WERI-Rb-1 (cell line): Measurements from ENCODE around the gene PUM1.

Source experiments
- DNase-seq: peaks from one replicate; pipeline ENCODE4 v3.0.0-alpha.2; 2020
- H3K27ac ChIP-seq: fragments of 250-450 bp; sonication (Bioruptor Pico); 2 replicates; pipeline ENCODE4 v1.5.1; 2020; ENCODE audit warnings: mild to moderate bottlenecking, moderate library complexity
- H3K27me3 ChIP-seq: fragments of 250-450 bp; sonication (Bioruptor Pico); 2 replicates; pipeline ENCODE4 v1.5.1; 2021; ENCODE audit warnings: mild to moderate bottlenecking, low read depth, moderate library complexity; ENCODE audit not compliant: insufficient read depth, severe bottlenecking
- H3K36me3 ChIP-seq: fragments of 250-450 bp; sonication (Bioruptor Pico); 2 replicates; pipeline ENCODE4 v1.5.1; 2020; ENCODE audit warnings: mild to moderate bottlenecking, moderate library complexity
- H3K4me3 ChIP-seq: 2 replicates; pipeline ENCODE4 v1.5.1; 2011; ENCODE audit warnings: low read depth, mild to moderate bottlenecking, control low read depth, low read length
- H3K9me3 ChIP-seq: fragments of 250-450 bp; sonication (Bioruptor Pico); 2 replicates; pipeline ENCODE4 v1.5.1; 2021; ENCODE audit warnings: mild to moderate bottlenecking, moderate library complexity; ENCODE audit not compliant: severe bottlenecking
- TF ChIP-seq, protein P1 (sequence below): IDR thresholded peaks from 2 replicates; pipeline ENCODE4 v1.5.1; 2011; ENCODE audit warnings: low read depth, mild to moderate bottlenecking, control low read depth, inconsistent platforms, low read length

Gene PUM1

DNA sequence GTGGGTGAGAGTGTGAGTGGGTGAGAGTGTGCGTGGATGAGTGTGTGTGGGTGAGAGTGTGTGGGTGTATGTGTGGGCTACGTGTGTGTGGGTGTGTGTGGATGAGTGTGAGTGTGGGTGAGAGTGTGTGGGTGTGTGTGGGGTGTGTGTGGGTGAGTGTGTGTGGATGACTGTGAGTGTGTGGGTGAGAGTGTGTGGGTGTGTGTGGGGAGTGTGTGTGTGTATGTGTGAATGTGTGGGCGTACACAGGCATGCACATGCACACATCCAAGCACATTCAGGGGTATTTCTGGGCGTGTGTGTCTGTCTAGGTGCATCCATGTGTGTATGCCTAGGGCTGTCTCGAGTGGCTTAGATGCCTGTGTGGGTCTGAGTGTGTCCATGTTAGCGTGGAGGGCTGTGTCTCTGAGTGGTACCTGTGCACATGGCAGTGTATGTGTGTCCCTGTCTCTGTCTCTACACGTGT is 171.0 kb downstream of the PUM1 start:
- no peak for DNase-seq
- Histone ChIP-seq H3K27ac (no peak overlapping the region), H3K9me3 (no peaks in the 10 kb centered on the region), H3K4me3 (no peak overlapping the region), H3K27me3 (no peaks in the 10 kb centered on the region), H3K36me3 (no peaks in the 10 kb centered on the region)
- TF ChIP-seq, protein P1, sequence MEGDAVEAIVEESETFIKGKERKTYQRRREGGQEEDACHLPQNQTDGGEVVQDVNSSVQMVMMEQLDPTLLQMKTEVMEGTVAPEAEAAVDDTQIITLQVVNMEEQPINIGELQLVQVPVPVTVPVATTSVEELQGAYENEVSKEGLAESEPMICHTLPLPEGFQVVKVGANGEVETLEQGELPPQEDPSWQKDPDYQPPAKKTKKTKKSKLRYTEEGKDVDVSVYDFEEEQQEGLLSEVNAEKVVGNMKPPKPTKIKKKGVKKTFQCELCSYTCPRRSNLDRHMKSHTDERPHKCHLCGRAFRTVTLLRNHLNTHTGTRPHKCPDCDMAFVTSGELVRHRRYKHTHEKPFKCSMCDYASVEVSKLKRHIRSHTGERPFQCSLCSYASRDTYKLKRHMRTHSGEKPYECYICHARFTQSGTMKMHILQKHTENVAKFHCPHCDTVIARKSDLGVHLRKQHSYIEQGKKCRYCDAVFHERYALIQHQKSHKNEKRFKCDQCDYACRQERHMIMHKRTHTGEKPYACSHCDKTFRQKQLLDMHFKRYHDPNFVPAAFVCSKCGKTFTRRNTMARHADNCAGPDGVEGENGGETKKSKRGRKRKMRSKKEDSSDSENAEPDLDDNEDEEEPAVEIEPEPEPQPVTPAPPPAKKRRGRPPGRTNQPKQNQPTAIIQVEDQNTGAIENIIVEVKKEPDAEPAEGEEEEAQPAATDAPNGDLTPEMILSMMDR = no peak

DNA sequence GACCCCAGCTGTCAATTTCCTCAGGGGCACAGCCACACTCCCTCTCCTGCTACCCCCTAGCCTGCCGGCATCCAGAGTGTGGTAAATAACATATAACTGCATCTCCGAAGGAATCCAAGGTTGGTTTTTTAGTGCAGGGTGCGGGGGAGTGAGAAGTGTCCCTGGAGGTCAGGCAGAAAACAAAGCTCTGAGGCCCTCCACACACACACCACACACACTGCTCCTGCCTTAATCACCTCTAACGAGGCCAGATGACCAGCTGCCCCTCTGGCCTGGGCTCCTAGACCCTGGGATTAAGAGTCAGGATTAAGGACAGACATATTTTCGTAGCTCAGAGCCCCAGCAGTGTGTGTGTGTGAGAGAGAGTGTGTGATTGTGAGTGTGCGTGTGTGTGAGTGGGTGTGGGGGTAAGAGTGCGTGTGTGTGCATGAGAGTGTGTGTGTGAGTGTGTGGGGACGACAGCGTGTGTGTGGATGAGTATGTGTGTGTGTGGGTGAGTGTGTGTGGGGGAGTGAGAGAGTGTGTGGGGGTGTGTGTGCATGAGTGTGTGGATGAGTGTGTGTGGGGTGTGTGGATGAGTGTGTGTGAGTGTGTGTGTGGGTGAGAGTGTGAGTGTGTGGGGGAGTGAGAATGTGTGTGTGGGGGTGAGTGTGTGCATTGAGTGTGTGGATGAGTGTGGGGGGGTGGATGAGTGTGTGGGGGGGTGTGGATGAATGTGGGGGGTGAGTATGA is 171.6 kb downstream of the PUM1 start:
- H3K9me3 ChIP-seq = no peaks in the 10 kb centered on the region
- peak overlapping the region; percentile 80 for H3K27ac ChIP-seq
- H3K27me3 ChIP-seq = no peaks in the 10 kb centered on the region
- TF ChIP-seq, protein P1 = no peak
- H3K4me3 ChIP-seq = no peak overlapping the region
- H3K36me3 ChIP-seq = no peaks in the 10 kb centered on the region
- DNase-seq = peak; percentile 87

DNA sequence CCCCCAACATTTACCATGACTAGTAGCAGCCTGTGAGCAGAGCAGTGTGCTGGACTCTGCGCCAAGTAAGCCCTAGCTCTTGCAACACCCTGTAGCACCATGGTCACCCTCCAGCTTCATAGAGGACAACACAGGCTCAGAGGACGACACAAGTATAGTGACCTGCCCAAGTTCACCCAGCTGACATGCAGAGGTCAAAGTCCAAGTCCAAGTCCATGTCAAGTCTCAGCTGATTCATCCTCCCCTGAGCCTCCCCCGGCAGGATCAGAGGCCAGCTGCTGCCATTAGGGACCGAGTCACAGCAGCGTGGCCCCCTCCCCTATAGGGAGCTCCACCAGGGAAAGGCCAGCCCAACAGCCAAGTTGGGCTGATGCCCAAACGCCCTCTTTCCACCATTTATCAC is 172.8 kb downstream of the PUM1 start:
- no peak overlapping the region for H3K4me3 ChIP-seq
- no peaks in the 10 kb centered on the region for H3K9me3 ChIP-seq
- no peaks in the 10 kb centered on the region for H3K27me3 ChIP-seq
- no peak for DNase-seq
- TF ChIP-seq, protein P1 = no peak
- H3K27ac ChIP-seq = no peak overlapping the region
- no peaks in the 10 kb centered on the region for H3K36me3 ChIP-seq

DNA sequence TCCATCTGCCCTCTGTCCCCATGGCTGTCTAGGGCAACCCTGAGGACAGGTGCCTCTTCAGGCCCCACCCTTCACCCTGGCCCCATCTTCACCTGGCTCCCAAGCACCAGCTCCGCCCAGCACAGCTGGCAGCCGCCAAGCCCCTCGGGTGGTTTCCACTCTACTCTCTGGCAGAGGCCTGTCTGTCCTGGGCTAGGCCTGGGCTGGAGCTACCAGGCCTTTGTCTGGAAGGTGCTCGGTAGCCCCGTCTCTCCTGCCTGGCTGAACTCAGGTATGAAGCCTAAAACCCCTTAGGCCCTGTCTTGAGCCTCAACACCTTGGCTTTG is 174.3 kb downstream of the PUM1 start:
- TF ChIP-seq, protein P1 = no peak
- Histone ChIP-seq H3K27ac (no peak overlapping the region), H3K27me3 (no peaks in the 10 kb centered on the region), H3K9me3 (no peaks in the 10 kb centered on the region), H3K36me3 (no peaks in the 10 kb centered on the region), H3K4me3 (no peak overlapping the region)
- no peak for DNase-seq

DNA sequence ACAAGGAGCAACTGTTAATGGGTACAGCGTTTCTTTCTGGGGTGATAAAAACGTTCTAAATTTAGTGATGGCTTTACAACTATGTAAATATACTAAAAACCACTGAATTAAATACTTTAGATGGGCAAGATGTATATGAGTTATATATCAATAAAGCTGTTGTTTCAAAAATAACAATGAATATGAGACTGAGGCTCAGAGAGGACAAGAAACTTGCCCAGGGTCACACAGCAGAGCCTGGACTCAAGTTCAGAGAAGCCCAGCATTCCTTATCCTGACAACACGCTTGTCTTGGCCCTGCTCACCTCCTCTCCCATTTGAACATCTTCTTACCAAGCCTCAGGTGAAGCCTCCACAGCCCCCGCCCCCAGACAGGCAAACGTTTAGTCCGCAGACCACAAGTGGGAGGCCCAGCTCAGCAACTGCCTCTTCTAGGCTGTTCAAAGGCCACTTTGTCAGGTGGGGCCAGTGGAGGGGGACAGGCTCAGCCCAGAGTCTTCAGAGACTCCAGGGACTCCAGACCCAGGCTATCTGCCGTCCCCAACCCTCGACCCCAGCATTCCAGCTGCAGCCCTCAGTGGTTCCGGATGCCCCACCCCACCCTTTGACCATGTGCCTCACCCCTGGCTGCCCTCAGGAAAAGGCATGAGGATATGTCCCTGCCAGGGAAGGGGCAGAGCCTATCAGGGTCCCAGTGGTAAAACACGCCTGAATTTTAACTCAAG is 174.9 kb downstream of the PUM1 start:
- no peak for DNase-seq
- H3K9me3 ChIP-seq = no peaks in the 10 kb centered on the region
- no peaks in the 10 kb centered on the region for H3K27me3 ChIP-seq
- H3K36me3 ChIP-seq = no peaks in the 10 kb centered on the region
- TF ChIP-seq, protein P1 = no peak
- no peak overlapping the region for H3K4me3 ChIP-seq
- no peak overlapping the region for H3K27ac ChIP-seq
